AG08395 (cell line): ENCODE measurements around the gene KATNAL2.

Experiments
- DNase-seq: peaks from one replicate; pipeline ENCODE4 v3.0.0; 2012; ENCODE audit warnings: mixed read lengths, low spot score

The KATNAL2 gene, protein sequence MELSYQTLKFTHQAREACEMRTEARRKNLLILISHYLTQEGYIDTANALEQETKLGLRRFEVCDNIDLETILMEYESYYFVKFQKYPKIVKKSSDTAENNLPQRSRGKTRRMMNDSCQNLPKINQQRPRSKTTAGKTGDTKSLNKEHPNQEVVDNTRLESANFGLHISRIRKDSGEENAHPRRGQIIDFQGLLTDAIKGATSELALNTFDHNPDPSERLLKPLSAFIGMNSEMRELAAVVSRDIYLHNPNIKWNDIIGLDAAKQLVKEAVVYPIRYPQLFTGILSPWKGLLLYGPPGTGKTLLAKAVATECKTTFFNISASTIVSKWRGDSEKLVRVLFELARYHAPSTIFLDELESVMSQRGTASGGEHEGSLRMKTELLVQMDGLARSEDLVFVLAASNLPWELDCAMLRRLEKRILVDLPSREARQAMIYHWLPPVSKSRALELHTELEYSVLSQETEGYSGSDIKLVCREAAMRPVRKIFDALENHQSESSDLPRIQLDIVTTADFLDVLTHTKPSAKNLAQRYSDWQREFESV

DNA sequence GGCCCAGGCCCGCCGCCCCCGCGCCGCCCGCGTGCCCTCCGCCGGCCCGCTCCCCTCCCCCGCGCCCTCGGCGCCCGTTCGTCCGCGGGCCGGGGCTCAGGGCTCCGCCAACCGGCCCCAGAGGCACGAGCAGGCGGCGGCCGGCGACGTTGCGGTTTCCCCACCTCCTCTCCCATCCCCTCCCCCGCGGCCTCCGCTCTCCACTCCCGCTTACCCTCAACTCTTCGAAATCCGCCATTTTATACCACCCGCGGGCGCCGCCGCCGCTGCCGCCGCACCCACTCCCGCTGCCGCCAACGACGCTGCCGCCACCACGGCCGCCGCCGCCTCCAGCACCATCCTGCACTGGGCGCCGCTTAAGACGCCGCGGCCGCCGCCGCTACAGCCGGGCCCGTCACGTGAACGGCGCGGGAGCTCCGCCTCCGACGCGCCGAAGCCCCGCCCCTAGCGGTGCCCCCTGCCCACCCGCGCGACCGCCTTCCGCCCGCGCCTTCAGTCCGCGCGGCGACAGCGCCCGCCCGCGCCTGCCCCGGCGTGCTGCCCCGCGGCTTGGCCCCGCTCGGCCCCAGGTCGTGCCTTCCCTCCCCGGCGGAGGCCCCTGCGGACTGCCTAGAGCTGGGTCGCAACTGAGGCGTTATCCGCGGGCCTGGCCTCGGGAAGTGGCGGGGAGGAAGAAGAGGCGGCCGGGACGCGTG lies at the start of gene KATNAL2, which contains the start of gene PIAS2:
Gene KATNAL2, plus strand, starts transcription at position 495 of the 695 bp plus-strand sequence. CDS start 29,271 bp downstream, outside the sequence.
Gene PIAS2, minus strand, starts transcription at position 400 of the 695 bp plus-strand sequence. Its CDS starts 162 bp downstream, at position 238.
- peak; percentile 84 for DNase-seq

DNA sequence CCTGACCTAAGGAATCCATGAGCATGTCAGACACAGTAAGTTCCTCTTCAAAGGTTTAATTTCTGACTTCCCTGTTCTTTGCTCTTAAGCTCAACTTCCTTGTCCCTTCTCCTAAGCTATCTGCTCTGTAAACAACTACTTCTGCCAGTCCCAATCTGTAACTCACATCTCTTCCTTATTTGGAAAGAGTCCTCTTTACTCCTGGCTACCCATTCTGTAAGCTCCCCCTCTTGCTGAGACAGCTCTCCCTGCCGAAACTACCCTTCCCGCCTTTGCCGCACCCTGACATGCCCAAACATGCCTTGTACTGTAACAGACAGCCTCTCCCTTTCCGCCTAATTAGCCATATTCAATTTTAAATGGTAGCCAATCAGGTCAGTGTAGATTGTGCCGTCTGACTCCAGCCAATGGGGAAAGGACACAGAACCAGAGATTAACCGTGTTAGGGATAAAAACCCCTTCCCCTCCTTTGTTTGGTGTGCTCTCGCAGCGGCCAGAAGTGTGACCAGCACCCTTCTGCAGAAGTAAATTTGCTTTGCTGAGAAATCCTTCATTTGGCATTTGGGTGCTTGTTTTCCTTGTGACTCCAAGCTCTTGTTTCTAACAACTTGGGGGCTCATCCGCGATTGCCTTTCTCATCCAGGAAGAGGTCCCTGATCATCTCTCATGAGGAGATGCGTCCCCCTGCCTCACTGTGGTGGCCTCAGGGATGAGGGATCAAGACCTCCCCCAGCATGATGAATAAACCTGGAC lies 49.1 kb upstream of the KATNAL2 start:
- no peak for DNase-seq

DNA sequence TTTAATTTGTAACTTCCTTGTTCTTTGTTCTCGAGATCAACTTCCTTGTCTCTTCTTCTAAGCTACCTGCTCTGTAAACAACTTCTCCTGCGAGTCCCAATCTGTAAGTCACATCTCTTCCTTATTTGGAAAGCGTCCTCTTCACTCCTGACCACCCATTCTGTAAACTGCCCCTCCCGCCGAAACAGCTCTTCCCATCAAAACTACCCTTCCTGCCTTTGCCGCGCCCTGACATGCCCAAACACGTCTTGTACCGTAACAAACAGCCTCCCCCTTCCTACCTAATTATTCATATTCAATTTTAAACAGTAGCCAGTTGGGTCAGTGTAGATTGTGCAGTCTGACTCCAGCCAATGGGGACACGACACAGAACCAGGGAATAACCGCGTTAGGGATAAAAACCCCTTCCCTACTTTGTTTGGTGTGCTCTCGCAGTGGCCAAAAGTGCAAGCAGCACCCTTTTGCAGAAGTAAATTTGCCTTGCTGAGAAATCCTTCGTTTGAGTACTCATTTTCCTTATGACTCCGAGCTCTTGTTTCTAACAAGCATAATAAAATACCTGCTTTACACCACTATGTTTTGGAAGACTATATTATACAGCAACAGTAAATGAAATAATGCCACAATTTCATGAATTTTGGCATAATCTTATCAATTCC lies 39.9 kb upstream of the KATNAL2 start:
- no peak for DNase-seq

DNA sequence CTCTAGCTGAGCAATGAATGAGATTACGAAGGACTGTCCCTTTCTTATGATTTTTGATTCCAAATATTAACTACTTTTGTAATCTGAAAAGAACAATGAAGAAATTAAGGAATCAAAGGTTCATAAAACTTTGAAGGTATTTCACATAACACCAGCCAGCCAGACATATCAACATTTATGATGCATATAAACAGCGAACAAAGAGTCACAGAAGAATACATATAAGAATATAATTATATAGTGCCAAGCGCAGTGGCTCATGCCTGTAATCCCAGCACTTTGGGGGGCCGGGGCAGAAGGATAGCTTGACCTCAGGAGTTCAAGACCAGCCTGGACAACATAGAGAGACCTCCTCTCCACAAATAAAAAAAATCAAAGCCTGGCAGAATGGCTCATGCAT lies 34.2 kb upstream of the KATNAL2 start:
- DNase-seq = no peak

DNA sequence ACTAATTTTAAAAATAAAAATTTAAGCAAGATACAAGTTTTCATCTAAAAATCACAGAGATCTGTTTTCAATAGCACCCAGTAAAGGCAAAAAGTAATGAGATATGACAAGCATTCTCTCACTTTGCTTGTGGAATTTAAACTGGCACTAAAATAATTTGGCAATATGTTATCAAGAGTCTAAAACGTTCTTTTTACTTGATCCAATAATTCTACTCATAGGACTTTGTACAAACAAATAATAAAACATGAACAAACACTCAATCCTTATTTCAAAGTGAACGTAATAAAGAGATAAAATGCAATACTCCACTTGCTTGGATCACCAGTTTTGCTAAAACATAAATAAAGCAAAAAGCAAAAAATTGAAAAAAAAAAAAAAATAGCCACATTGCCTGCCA lies 30.5 kb upstream of the KATNAL2 start:
- DNase-seq = no peak

DNA sequence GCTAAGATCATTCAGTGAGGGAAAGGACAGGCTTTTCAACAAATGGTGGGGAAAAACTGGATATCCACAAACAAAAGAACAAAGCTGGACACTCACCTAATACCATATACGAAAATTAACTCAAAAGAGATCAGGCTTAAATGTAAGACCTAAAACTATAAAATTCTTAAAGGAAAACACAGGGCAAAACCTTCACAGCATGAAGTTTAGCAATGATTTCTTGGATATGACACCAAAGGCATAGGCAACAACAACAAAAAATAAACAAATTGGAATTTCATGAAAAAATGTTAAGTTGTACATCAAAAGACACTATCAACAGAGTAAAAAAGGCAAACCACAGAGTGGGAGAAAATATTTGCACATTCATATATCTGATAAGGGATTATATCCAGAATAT lies 28.4 kb upstream of the KATNAL2 start:
- no peak for DNase-seq

DNA sequence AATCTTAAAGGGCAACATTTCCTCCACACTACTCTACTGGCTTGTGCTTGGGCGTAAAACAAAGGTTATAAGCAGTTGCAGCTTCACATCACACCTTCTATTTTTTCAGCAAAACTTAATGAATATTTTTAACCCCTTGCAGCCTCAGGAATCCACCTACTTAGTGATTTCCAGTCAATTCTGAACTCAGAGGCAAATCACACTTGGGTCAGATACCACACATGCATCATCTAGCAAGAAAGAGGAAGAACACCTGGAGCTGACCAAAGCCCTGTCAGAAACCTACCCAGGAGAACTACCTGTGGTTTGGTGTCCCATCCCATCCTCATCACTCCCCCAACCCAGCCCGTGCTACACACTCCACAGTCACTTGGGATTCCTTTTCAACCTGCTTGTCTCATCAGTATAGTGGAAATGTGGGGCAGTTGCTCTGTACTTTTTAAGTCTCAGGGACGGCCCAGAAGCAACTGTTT lies 25.6 kb upstream of the KATNAL2 start:
- DNase-seq = no peak

DNA sequence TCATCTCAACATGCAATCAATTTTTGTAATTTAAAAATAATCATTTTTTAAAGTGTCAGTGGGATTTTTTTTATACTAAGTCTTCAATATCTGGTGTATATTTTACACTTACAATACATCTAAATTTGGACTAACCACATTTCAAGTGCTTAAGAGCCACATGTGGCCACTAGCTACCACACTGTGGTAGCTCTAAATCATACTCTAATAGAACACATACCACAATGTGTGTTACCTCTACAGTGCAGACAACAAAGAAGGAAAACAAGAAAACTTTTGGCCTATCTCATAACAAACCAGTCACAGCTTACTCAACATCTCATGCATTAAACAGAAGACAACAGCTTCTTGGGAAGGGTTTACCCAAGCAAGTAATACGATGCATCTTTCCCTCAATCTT lies 24.6 kb upstream of the KATNAL2 start:
- no peak for DNase-seq

DNA sequence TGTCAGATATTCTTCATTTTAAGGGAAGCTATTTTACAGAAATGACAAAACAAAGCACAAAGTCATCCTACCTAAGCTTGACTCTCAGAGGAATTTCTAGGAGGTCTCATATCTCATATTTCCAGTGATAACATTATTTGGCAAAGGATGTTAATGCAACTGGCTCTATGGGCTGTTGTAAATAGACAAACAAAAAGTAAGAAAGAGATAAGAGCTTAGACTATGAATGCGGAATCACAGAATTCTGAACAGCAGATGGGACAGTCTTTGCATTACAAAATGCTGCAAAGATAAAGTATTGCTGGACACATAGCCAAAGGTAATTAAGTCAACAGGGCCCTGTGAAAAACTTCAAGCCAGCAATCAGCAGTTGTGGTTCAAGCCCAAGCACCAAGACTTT lies 24.0 kb upstream of the KATNAL2 start:
- DNase-seq = no peak

DNA sequence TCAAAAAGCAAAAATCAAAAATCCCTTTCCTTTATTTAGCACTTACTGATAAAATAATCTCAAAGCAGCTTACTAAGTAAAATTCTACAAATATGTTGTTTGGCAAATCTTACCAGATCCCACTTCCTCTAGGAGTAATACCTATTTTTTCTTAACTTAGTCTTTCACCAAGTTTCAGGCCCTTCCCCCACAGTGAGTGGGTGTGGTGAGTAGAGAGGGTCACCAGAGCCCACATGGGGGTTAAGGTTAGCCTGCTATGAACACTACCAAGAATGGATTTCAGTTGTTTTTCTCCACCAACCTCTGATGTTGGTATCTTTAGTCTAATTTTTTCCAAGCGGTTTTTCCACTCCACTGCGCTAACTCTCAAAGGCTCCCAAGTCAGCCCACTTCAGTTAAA lies 23.3 kb upstream of the KATNAL2 start:
- no peak for DNase-seq

DNA sequence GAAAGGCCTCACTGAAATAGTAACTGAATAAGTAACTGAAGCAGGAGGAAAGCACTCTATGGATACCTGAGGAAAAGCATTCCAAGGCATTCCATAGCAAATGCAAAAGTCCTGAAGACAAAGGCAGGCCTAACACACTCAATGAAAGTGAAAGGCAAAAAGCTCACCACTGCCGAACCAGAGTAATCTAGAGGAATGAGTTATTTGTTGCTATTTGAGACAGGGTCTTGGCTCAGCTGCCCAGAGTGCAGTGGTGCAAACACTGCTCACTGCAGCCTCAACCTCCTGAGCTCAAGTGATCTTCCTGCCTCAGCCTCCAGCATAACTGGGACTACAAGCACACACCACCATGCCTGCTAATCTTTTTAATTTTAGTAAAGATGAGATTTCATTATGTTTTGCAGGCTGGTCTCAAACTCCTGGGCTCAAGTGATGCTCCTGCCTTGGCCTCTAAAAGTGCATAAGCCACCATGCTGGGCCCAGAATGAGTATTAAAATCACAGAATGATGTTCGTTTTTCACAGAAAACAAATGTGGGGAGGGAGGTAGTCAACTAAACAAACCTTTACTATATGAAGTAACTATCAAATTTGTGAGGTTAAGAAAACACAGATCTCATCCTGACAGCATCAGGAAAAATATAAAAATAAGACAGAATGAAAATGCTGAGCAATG lies 18.0 kb upstream of the KATNAL2 start:
- no peak for DNase-seq

DNA sequence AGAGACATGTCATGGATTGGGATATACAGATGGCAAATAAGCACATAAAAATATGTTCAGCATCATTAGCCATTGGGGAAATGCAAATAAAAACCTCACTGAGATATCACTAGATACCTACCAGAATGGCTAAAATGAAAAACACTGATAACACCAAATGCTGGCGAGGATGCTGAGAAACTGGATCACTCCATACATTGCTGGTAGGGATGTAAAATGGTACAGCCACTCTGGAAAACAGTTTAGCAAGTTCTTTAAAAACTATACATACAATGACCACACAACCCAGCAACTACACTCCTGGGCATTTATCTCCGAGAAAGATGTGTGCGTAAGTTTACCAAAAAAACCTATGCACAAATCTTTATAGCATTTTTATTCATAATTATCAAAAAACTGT lies 14.0 kb upstream of the KATNAL2 start:
- DNase-seq = no peak

DNA sequence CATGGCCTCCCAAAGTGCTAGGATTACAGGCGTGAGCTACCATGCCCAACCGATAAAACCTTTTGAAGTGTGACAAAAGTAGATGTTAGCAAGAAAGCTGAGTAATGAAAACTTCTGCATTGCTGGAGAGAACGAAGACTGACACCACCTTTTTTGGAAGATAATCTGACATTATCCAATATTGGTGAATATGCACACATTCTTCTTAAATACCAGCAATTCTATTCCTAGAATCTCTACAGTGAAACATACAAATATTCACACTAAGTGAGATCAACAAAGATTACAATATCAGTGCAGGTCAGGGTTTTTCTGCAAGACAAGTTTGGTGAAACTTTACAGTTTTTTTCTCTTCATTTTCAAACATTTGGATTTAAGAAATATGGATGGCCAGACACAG lies 7.9 kb upstream of the KATNAL2 start:
- no peak for DNase-seq

DNA sequence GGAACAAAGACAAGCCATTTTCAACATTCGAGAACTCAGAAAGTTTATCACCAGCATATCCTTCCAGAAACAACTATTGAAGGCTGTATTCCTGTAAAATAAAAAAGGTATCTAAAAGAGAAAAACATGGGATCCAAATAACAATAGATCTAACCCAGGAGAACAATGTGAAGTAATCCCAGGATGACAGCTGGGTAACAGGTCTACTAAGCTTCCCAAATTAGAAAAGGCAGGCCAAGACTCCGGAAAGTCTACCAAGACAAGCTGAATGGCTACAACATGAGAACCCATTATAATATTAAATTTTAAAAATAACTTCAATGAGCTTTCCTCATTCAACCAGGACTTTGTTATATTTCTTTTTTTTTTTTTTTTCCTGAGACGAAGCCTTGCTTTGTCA lies 6.5 kb upstream of the KATNAL2 start:
- DNase-seq = no peak

DNA sequence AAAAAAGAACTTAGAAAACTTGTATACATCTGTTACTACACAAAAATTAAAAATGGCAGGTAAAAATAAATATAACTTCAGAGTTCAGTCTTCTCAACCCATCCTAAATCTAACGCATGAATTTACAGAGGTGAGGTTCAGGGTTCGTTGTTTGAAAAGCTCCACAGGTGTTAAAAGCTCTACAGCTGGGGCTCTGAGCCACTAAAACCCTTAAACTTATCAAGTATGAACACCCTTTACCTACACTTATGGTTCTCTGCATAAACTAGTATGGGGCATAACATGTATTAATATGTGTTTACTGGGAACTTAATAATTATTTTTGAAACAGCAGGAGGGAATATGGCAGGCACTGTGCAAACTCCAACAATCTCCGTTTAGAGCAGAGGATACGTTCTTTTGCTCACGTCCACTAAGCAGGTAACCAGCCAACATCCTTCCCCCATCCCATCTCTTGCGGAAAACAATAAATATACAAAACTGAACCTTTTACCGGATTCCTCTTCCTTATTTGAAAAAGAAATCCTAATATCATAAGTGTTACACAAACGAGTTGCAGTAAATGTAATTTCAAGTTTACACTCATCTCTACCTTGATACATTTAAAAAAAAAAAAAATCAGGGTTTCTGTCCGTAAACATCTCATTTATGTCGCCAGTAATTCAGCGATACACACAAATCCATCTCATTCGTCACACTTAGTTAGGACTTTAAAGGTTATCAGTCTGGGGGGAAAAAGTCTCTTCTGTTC lies 1.4 kb upstream of the KATNAL2 start:
- DNase-seq = no peak

DNA sequence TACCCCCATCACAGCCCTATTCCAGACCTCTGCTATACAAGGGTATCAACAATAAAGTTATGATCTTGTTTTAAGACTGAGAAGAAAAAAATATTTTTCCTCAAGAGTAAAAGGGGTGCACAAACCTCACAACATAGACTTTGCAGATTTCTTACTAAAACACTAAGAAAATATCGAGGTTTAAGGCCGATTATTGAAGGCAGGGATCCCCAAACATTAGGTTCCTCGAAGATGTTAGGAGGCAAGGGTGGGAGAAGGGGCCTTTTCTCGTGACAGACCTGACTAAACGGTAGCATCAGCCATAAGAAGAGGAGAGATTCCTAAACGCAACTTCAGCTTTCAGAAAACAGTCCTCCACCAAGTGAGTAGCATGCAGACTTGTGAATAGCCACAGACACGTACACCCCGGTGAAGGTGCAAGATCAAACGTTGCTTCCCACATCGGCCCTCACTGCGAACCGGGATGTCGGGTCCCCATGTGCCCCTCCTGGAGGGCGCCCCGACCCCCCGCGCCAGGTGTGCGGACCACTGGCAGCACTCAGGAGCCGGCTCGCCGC lies 773 bp upstream of the KATNAL2 start:
- peak; percentile 30 for DNase-seq

DNA sequence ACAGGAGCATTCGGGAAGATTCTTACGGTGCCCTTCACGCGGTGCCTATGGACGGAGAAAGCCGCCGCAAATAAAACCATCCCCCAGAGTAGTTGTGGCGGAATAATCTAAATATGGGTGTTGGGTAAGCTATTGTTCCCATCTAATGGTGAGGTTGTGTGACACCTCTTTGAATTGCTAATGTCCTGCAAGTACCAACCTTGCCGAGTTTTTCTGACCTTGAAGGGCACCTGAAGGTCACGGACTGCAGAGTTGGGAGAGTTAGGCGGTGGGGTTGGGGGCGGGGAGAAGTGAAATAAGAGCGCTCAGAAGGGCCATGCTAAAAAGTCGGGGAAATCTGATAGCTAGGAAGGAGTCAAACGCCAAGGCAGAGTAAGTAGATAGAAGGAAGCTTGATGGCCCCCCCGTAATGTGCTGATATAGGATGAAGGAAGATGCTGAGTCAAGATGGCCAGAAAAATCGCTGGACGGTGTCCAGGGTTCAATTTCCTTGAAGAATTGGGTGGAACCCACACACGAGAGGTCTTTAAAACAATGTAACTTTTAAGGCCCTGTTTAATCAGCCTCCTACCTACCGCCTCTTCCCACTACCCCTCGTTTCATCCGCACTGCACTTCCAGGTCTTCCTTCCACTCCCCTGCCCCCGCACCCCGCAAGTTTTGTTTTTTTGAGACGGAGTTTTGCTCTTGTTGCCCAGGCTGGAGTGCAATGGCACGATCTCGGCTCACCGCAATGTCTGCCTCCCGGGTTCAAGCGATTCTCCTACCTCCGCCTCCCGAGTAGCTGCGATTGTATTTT lies 600 bp downstream of the KATNAL2 start:
- peak; percentile 30 for DNase-seq

DNA sequence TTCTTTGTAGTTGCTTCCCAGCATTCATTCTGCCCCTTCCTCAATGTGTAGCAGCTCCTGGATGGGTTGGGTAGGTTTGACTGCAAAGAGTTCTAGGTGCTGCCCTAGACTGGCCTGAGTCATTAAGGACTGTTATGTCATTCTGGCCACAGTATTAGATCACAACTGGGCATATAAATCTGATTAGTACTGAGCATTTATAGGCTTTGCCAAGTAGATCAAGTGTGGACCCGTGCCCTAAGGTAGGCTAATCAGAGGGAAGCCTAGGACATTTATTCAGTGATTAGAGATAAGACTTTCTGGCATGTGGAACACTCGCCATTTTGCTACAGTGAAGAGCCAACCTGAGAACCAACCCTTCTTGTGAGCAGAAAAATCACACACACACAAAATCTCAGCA lies 2.7 kb downstream of the KATNAL2 start:
- DNase-seq = no peak

DNA sequence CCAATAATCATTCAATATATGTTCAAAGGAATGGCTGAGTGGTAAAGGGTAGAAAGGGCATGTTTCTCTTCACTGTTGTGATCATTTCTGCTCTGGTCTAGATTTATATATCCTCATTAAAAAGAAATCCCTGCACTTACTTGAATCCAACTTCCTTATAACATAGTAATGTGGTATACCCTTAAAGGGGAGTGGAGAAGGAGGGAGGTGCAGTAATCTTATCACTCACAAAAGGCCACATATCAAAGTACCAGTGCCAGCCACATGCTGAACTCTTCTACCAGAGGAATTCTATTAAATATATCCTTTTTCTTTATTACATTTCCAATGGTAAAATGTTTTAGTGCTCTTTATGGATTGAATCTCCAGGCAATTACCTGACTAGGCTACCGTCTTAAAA lies 3.3 kb downstream of the KATNAL2 start:
- DNase-seq = no peak
